Nephron progenitor cell (in vitro differentiated cells): ENCODE data around the gene HBG2.

Experiments used
- DNase-seq: peaks from one replicate; pipeline ENCODE4 v3.0.0; 2021
- H3K27ac Mint-ChIP-seq: 2 replicates; pipeline ENCODE4 v1.8.0; 2021; ENCODE audit warnings: mild to moderate bottlenecking, moderate library complexity, mixed read lengths
- H3K27me3 Mint-ChIP-seq: 2 replicates; pipeline ENCODE4 v1.8.0; 2021; ENCODE audit warnings: mild to moderate bottlenecking, low read depth, mixed read lengths; ENCODE audit not compliant: poor library complexity
- H3K36me3 Mint-ChIP-seq: 2 replicates; pipeline ENCODE4 v1.8.0; 2021; ENCODE audit warnings: low read depth, mixed read lengths
- H3K4me1 Mint-ChIP-seq: 2 replicates; pipeline ENCODE4 v1.8.0; 2021; ENCODE audit warnings: mixed read lengths
- H3K4me3 Mint-ChIP-seq: 2 replicates; pipeline ENCODE4 v1.8.0; 2021; ENCODE audit warnings: mild to moderate bottlenecking, moderate library complexity, mixed read lengths
- H3K9me3 Mint-ChIP-seq: 2 replicates; pipeline ENCODE4 v1.8.0; 2021; ENCODE audit warnings: mild to moderate bottlenecking, moderate library complexity, mixed read lengths
- TF ChIP-seq, protein P1 (sequence below): fragments of 200-600 bp; sonication (generic); IDR thresholded peaks from 2 replicates; pipeline ENCODE4 v1.5.0; 2021; ENCODE audit warnings: antibody characterized with exemption

HBG2 gene

DNA sequence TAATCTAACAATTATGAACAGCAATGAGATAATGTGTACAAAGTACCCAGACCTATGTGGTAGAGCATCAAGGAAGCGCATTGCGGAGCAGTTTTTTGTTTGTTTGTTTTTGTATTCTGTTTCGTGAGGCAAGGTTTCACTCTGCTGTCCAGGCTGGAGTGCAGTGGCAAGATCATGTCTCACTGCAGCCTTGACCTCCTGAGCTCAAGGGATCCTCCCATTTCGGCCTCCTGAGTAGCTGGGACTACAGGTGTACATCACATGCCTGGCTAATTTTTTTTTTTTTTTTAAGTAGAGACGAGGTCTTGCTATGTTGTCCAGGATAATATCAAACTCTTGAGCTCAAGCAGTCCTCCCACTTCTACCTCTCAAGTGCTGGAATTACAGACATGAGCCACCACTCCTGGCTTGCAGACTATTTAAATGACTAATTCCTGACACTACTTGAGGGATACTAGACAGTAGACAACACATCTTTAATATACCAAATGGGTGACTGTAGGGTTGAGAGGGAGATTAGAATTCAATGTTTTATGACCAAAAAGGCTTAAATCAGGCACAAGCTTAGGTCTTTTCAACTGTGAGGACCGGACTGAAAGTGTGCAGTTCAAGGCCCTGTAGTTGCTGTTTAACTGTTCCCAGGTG is 34.4 kb upstream of the HBG2 start:
- Mint-ChIP-seq H3K4me3 (no peak overlapping the region), H3K9me3 (no peaks in the 10 kb centered on the region), H3K4me1 (no peaks in the 10 kb centered on the region), H3K27me3 (peaks cover 10% of the 10 kb centered on the region), H3K27ac (no peak overlapping the region), H3K36me3 (no peaks in the 10 kb centered on the region)
- DNase-seq, result no peak
- TF ChIP-seq, protein P1, sequence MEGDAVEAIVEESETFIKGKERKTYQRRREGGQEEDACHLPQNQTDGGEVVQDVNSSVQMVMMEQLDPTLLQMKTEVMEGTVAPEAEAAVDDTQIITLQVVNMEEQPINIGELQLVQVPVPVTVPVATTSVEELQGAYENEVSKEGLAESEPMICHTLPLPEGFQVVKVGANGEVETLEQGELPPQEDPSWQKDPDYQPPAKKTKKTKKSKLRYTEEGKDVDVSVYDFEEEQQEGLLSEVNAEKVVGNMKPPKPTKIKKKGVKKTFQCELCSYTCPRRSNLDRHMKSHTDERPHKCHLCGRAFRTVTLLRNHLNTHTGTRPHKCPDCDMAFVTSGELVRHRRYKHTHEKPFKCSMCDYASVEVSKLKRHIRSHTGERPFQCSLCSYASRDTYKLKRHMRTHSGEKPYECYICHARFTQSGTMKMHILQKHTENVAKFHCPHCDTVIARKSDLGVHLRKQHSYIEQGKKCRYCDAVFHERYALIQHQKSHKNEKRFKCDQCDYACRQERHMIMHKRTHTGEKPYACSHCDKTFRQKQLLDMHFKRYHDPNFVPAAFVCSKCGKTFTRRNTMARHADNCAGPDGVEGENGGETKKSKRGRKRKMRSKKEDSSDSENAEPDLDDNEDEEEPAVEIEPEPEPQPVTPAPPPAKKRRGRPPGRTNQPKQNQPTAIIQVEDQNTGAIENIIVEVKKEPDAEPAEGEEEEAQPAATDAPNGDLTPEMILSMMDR, result no peak

DNA sequence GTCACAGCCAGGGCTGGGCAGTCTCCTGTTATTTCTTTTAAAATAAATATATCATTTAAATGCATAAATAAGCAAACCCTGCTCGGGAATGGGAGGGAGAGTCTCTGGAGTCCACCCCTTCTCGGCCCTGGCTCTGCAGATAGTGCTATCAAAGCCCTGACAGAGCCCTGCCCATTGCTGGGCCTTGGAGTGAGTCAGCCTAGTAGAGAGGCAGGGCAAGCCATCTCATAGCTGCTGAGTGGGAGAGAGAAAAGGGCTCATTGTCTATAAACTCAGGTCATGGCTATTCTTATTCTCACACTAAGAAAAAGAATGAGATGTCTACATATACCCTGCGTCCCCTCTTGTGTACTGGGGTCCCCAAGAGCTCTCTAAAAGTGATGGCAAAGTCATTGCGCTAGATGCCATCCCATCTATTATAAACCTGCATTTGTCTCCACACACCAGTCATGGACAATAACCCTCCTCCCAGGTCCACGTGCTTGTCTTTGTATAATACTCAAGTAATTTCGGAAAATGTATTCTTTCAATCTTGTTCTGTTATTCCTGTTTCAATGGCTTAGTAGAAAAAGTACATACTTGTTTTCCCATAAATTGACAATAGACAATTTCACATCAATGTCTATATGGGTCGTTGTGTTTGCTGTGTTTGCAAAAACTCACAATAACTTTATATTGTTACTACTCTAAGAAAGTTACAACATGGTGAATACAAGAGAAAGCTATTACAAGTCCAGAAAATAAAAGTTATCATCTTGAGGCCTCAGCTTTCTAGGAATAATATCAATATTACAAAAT is 33.7 kb upstream of the HBG2 start:
- H3K27ac Mint-ChIP-seq, result no peak overlapping the region
- DNase-seq, result no peak
- TF ChIP-seq, protein P1, result no peak
- no peak overlapping the region for H3K4me3 Mint-ChIP-seq
- H3K9me3 Mint-ChIP-seq, result no peaks in the 10 kb centered on the region
- H3K36me3 Mint-ChIP-seq, result no peaks in the 10 kb centered on the region
- H3K27me3 Mint-ChIP-seq, result peaks cover 7% of the 10 kb centered on the region
- H3K4me1 Mint-ChIP-seq, result no peaks in the 10 kb centered on the region

DNA sequence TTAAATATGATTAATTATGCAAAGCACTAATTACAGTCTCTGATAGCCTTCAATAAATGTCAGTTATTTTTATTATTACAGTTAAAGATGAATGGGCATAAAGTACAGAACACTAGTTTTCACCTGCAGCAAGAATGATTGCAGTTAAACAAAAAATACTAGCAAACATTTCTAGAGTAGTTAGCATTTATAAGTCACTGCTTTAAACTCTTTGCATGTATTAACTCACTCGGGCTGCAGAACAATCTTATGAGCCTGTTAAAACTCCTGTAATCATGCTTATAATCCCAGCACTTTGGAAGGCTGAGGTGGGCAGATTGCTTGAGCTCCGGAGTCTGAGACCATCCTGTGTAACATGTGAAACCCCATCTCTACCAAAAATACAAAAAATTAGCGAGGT is 32.3 kb upstream of the HBG2 start:
- Mint-ChIP-seq H3K4me3 (no peak overlapping the region), H3K4me1 (no peaks in the 10 kb centered on the region), H3K27me3 (peaks cover 7% of the 10 kb centered on the region), H3K9me3 (no peaks in the 10 kb centered on the region), H3K36me3 (no peaks in the 10 kb centered on the region), H3K27ac (no peak overlapping the region)
- no peak for DNase-seq
- TF ChIP-seq, protein P1, result no peak

DNA sequence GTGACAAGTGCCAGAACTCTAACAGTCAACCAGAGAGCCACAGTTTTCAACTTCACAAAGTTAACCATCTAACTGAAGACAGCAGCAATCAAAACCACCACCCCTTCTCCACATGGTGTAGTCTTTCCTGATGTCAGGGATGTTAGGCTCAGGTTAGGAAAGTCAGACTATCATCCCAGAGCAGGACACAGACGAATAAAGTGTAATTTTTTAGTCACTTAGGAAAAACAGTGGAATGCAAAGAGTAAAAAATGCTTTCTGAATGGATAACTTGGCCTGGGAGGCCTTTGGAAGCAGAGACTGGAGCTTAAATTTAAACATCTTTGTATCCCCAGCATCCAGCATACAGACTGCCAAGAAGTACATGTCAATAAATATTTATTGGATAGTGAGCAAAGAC is 31.8 kb upstream of the HBG2 start:
- H3K36me3 Mint-ChIP-seq, result no peaks in the 10 kb centered on the region
- peaks cover 7% of the 10 kb centered on the region for H3K27me3 Mint-ChIP-seq
- H3K27ac Mint-ChIP-seq, result no peak overlapping the region

DNA sequence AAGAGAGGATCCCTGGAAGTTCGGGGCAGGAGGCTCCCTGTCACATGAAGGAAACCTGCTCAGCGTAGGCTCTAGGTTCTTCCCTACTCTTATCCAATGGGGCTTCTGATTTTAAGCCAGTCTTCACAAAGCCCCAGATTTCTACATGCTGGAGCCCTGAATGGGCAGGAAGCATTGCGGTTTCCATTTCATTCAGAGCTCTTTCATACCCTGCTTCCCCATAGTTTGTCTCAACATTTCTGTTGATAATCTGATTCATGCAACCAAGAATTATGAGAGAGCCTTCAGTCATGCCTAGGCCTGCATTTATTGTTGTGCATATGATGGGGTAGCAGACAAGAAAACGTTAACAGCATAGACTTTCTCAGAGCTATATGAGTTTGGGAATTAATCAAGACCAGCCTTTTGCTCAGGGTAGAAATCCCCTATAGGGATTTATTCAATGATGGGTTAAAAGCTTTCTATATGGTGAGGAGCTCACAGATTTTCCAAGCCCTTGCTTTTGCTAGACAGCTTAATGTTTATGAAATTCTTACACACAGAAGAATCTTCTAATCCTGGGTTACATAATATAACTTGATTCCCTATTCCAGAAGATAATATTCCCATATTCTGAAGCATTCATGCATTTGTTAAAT is 31.2 kb upstream of the HBG2 start:
- no peak overlapping the region for H3K27ac Mint-ChIP-seq
- peaks cover 7% of the 10 kb centered on the region for H3K27me3 Mint-ChIP-seq
- no peaks in the 10 kb centered on the region for H3K9me3 Mint-ChIP-seq
- no peak for DNase-seq
- peaks cover under 1% of the 10 kb centered on the region for H3K4me1 Mint-ChIP-seq
- no peak overlapping the region for H3K4me3 Mint-ChIP-seq
- no peaks in the 10 kb centered on the region for H3K36me3 Mint-ChIP-seq
- TF ChIP-seq, protein P1, result no peak

More for the DNA sequence above, 31.8 kb upstream of the HBG2 start:
- no peaks in the 10 kb centered on the region for H3K4me1 Mint-ChIP-seq
- no peak for DNase-seq
- H3K4me3 Mint-ChIP-seq, result no peak overlapping the region
- H3K9me3 Mint-ChIP-seq, result no peaks in the 10 kb centered on the region
- TF ChIP-seq, protein P1, result no peak
